ENCODE measurements around the gene CCNL2.

Gene CCNL2

DNA sequence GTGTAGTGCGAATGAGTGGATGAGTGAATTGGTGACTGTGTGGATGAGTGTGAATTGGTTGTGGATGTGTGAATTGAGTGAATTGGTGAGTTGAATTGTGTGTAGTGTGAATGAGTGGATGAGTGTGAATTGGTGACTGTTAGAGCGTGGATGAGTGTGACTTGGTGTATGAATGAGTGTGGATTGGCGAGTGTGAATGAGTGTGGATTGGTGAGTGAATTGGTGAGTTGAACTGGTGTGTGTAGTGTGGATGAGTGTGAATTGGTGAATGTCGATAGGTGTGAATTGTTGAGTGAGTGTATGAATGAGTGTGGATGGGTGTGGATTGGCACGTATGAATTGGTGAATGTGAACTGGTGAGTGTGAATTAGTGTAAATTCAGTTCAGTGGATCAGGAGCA lies 31.8 kb downstream of the CCNL2 start:
- no peak overlapping the region for H3K4me3 ChIP-seq (ENCODE audit: control insufficient read depth, low read depth, low read length)
- no peak for DNase-seq (ENCODE audit: low read depth)
- TF ChIP-seq, protein P1, sequence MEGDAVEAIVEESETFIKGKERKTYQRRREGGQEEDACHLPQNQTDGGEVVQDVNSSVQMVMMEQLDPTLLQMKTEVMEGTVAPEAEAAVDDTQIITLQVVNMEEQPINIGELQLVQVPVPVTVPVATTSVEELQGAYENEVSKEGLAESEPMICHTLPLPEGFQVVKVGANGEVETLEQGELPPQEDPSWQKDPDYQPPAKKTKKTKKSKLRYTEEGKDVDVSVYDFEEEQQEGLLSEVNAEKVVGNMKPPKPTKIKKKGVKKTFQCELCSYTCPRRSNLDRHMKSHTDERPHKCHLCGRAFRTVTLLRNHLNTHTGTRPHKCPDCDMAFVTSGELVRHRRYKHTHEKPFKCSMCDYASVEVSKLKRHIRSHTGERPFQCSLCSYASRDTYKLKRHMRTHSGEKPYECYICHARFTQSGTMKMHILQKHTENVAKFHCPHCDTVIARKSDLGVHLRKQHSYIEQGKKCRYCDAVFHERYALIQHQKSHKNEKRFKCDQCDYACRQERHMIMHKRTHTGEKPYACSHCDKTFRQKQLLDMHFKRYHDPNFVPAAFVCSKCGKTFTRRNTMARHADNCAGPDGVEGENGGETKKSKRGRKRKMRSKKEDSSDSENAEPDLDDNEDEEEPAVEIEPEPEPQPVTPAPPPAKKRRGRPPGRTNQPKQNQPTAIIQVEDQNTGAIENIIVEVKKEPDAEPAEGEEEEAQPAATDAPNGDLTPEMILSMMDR (IDR thresholded peaks at IDR 0.05; ENCODE audit: control insufficient read depth, insufficient read depth, low read depth, low read length, missing control alignments): no peak

DNA sequence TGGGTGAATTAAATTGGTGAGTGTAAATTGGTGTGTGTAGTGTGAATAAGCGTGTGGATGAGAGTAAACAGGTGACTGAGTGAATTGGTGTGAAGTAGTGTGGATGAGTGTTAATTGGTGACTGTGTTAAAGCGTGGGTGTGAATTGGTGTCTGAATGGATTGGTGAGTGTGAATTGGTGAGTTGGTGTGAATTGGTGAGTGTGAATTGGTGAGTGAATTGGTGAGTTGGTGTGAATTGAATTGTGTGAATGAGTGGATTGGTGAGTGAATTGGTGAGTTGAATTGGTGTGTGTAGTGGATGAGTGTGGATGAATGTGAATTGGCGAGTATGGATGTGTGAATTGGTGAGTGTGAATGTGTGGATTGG lies 32.5 kb downstream of the CCNL2 start:
- TF ChIP-seq, protein P1 (IDR thresholded peaks at IDR 0.05; ENCODE audit: control insufficient read depth, insufficient read depth, low read depth, low read length, missing control alignments): no peak
- H3K4me3 ChIP-seq (ENCODE audit: control insufficient read depth, low read depth, low read length): no peak overlapping the region
- DNase-seq (ENCODE audit: low read depth): no peak

DNA sequence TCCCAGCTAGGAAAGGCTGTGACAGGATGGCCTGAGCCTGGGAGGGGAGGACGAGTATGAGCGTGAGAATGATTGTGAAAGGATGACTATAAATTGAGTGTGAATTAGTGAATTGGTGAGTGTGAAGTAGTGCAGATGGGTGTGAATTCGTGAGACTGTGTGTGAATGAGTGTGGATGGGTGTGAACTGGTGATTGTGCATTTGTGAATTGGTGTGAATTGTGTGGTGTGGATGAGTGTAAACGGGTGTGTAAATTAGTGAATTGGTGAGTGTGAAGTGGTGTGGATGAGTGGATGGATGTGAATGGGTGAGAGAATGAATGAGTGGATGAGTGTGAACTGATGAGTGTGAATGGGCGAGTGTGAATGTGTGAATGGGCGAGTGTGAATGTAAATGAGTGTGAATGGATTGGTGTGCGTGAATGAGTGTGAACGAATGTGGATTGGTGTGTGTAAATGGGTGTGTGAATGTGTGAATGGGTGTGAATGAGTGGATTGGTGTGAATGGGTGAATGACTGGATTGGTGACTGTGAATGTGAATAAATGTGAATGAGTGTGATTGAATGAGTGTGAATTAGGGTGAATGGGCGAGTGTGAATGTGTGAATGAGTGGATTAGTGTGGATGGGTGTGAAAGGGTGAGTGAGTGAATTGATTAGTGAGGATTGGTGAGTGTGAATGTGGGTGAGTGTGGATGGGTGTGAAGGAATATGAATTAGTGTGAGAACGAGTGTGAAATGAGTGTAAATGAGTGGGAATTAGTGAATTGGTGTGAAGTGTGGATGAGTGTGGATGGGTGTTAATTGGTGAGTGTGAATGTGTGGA lies 33.0 kb downstream of the CCNL2 start:
- DNase-seq (ENCODE audit: low read depth): no peak
- no peak overlapping the region for H3K4me3 ChIP-seq (ENCODE audit: control insufficient read depth, low read depth, low read length)
- TF ChIP-seq, protein P1 (IDR thresholded peaks at IDR 0.05; ENCODE audit: control insufficient read depth, insufficient read depth, low read depth, low read length, missing control alignments): no peak

DNA sequence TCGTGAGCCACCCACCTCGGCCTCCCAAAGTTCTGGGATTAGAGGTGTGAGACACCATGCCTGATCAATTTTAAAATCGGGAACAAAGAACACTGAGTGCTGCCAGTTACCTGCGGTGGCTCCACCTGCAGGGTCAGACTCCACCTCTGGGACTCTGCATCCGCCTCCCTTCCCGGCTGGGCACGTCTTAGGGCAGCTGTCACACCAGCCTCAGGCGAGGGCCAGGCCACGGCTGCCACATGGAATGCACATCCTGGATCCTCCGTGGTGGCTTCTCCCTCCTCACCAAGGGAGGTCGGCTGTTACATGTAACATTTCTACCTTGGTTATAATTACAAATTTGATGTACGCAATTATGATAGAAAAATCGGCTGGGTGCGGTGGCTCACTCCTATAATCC lies 34.9 kb downstream of the CCNL2 start:
- no peak for DNase-seq (ENCODE audit: low read depth)
- no peak overlapping the region for H3K4me3 ChIP-seq (ENCODE audit: control insufficient read depth, low read depth, low read length)
- TF ChIP-seq, protein P1 (IDR thresholded peaks at IDR 0.05; ENCODE audit: control insufficient read depth, insufficient read depth, low read depth, low read length, missing control alignments): no peak

DNA sequence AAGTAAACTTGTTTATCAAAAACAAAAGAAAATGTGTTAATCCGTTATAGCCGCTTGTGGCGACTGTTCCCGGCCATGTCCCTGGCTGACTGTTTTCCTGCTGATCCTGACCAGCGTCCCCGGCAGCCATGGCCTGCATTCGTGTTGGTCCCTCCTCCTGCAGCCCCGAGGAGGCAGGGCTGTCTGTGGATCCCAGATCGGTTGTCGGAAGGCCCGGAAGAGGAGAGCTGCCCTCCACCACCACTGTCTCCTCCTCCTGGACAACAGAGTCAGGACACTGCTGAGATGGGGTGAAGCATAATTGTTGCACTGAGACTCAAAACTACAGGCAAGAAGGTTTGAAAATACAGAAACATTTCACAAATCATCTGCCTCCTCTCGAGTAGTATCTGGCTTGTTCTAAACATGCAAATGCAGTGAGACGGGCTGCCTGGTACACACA lies 37.1 kb downstream of the CCNL2 start:
- H3K4me3 ChIP-seq (ENCODE audit: control insufficient read depth, low read depth, low read length): peak overlapping the region; percentile 44
- no peak for DNase-seq (ENCODE audit: low read depth)
- TF ChIP-seq, protein P1 (IDR thresholded peaks at IDR 0.05; ENCODE audit: control insufficient read depth, insufficient read depth, low read depth, low read length, missing control alignments): peak; percentile 38

DNA sequence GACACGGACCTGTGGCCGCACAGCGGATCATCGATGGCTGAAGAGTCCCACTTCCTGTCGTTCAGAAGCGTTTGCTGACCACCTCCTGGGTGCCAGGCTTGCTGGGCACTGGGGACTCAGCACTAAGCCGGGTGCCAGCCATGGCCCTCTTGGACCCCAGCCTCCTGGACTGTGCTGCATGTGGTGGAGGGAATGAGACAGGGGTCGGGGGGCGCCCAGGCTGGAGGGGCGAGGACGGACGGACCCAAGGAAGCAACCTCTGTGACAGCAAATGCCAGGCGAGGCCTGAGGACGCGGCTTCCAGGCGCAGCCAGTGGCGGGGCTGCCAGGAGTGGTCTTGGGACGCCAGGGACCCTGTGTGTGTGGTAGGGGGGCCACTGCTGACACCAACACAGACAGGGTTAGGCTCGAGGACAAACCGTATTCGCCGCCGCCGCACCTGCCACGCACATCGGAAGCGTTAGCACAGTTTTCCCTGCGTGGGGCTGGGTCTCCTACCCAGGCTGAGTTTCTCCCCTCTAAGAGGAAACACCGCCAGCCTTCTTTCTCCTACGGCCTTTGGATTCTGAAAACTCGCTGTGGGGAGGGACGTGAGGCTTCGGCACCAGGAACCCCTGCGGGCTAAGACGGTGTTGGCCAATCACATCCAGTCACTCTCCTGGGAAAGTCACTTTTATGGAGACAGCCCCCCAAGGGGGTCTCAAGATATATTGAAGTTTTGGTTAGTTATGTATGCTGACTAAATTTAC lies 37.7 kb downstream of the CCNL2 start:
- H3K4me3 ChIP-seq (ENCODE audit: control insufficient read depth, low read depth, low read length): peak overlapping the region; percentile 44
- no peak for DNase-seq (ENCODE audit: low read depth)
- TF ChIP-seq, protein P1 (IDR thresholded peaks at IDR 0.05; ENCODE audit: control insufficient read depth, insufficient read depth, low read depth, low read length, missing control alignments): no peak

Data from AG09309 (cell line).